ENCODE measurements around the gene SLC22A12.

Gene SLC22A12

GRCh38 chr11:64605656-64606585 is 14.9 kb downstream of the SLC22A12 start:
- no peak for DNase-seq

- DNase-seq: no peak
These were observed 15.9 kb downstream of the SLC22A12 start for GRCh38 chr11:64606796-64607380.

- DNase-seq: no peak
These were observed 16.5 kb downstream of the SLC22A12 start for GRCh38 chr11:64607381-64607985.

- no peak for DNase-seq
These were observed 17.0 kb downstream of the SLC22A12 start for GRCh38 chr11:64608046-64608445.

- DNase-seq: no peak
These were observed 17.6 kb downstream of the SLC22A12 start for GRCh38 chr11:64608636-64609035.

- no peak for DNase-seq
These were observed 18.5 kb downstream of the SLC22A12 start for GRCh38 chr11:64609436-64610047.

GRCh38 chr11:64610596-64610995 is 19.6 kb downstream of the SLC22A12 start:
- no peak for DNase-seq

- no peak for DNase-seq
These were observed 20.2 kb downstream of the SLC22A12 start for GRCh38 chr11:64611176-64611575.

- no peak for DNase-seq
These were observed 21.0 kb downstream of the SLC22A12 start for GRCh38 chr11:64611869-64612646.

- no peak for DNase-seq
These were observed 22.6 kb downstream of the SLC22A12 start for GRCh38 chr11:64613648-64614047.

- no peak for DNase-seq
These were observed 23.9 kb downstream of the SLC22A12 start for GRCh38 chr11:64614917-64615316.

GRCh38 chr11:64616817-64617216 is 25.8 kb downstream of the SLC22A12 start:
- no peak for DNase-seq

- no peak for DNase-seq
These were observed 28.2 kb downstream of the SLC22A12 start for GRCh38 chr11:64619196-64619595.

- no peak for DNase-seq
These were observed 28.9 kb downstream of the SLC22A12 start for GRCh38 chr11:64619811-64620380.

- no peak for DNase-seq
These were observed 29.5 kb downstream of the SLC22A12 start for GRCh38 chr11:64620381-64620971.

- no peak for DNase-seq
These were observed 30.4 kb downstream of the SLC22A12 start for GRCh38 chr11:64621283-64622019.

GRCh38 chr11:64622681-64623080 is 31.7 kb downstream of the SLC22A12 start:
- DNase-seq: no peak

- DNase-seq: no peak
These were observed 34.0 kb downstream of the SLC22A12 start for GRCh38 chr11:64624883-64625481.

GRCh38 chr11:64626637-64627036 is 35.6 kb downstream of the SLC22A12 start:
- DNase-seq: no peak

GRCh38 chr11:64627371-64627770 is 36.4 kb downstream of the SLC22A12 start:
- no peak for DNase-seq

GRCh38 chr11:64628596-64628995 is 37.6 kb downstream of the SLC22A12 start:
- DNase-seq: no peak
